Measurements from ENCODE around the gene SRPX2.

SRPX2 gene

GRCh38 chrX:100659431-100660137 lies 15.6 kb downstream of the SRPX2 start:
- no peaks in the 10 kb centered on the region for H4K20me1 ChIP-seq (ENCODE audit: control insufficient read depth, insufficient read depth, low read depth, low read length)
- no peak overlapping the region for H3K27ac ChIP-seq (ENCODE audit: low read depth, low read length)
- H3F3A ChIP-seq (ENCODE audit: control insufficient read depth, insufficient read depth) = no peaks in the 10 kb centered on the region
- H3K27me3 ChIP-seq (ENCODE audit: control insufficient read depth, low read length) = no peaks in the 10 kb centered on the region
- no peaks in the 10 kb centered on the region for H3K9me3 ChIP-seq (ENCODE audit: control insufficient read depth, insufficient read depth, low read length)
- TF ChIP-seq CTCF (IDR thresholded peaks at IDR 0.05; ENCODE audit: low read depth, low read length, poor library complexity, severe bottlenecking) = no peak
- no peak for TF ChIP-seq EZH2phosphoT487 (IDR thresholded peaks at IDR 0.05; ENCODE audit: borderline replicate concordance, low read length)
- no peak overlapping the region for H3K4me2 ChIP-seq (ENCODE audit: low read length)
- H3K36me3 ChIP-seq (ENCODE audit: control insufficient read depth, low read length) = no peaks in the 10 kb centered on the region
- no peaks in the 10 kb centered on the region for H3K4me1 ChIP-seq (ENCODE audit: control insufficient read depth, low read length)
- H3K4me3 ChIP-seq (ENCODE audit: low read length) = no peak overlapping the region
- H3K9me2 ChIP-seq (replicated peaks; ENCODE audit: control insufficient read depth, low read length) = no peaks in the 10 kb centered on the region
- H3K79me2 ChIP-seq (ENCODE audit: control insufficient read depth, low read length) = no peaks in the 10 kb centered on the region

GRCh38 chrX:100662170-100662569 lies 18.2 kb downstream of the SRPX2 start:
- TF ChIP-seq EZH2phosphoT487 (IDR thresholded peaks at IDR 0.05; ENCODE audit: borderline replicate concordance, low read length) (no peak), CTCF (IDR thresholded peaks at IDR 0.05; ENCODE audit: low read depth, low read length, poor library complexity, severe bottlenecking) (no peak)
- H3F3A ChIP-seq (ENCODE audit: control insufficient read depth, insufficient read depth) = no peaks in the 10 kb centered on the region
- H3K4me1 ChIP-seq (ENCODE audit: control insufficient read depth, low read length) = no peaks in the 10 kb centered on the region
- no peak overlapping the region for H3K4me2 ChIP-seq (ENCODE audit: low read length)
- H3K9me2 ChIP-seq (replicated peaks; ENCODE audit: control insufficient read depth, low read length) = no peaks in the 10 kb centered on the region
- H3K4me3 ChIP-seq (ENCODE audit: low read length) = no peak overlapping the region
- no peaks in the 10 kb centered on the region for H3K27me3 ChIP-seq (ENCODE audit: control insufficient read depth, low read length)
- H3K36me3 ChIP-seq (ENCODE audit: control insufficient read depth, low read length) = no peaks in the 10 kb centered on the region
- no peaks in the 10 kb centered on the region for H3K79me2 ChIP-seq (ENCODE audit: control insufficient read depth, low read length)
- no peaks in the 10 kb centered on the region for H3K9me3 ChIP-seq (ENCODE audit: control insufficient read depth, insufficient read depth, low read length)
- no peaks in the 10 kb centered on the region for H4K20me1 ChIP-seq (ENCODE audit: control insufficient read depth, insufficient read depth, low read depth, low read length)
- no peak overlapping the region for H3K27ac ChIP-seq (ENCODE audit: low read depth, low read length)

- no peaks in the 10 kb centered on the region for H3K79me2 ChIP-seq (ENCODE audit: control insufficient read depth, low read length)
- no peaks in the 10 kb centered on the region for H3K4me1 ChIP-seq (ENCODE audit: control insufficient read depth, low read length)
- no peak overlapping the region for H3K4me2 ChIP-seq (ENCODE audit: low read length)
- H3K27me3 ChIP-seq (ENCODE audit: control insufficient read depth, low read length) = no peaks in the 10 kb centered on the region
- H3K4me3 ChIP-seq (ENCODE audit: low read length) = no peak overlapping the region
- no peaks in the 10 kb centered on the region for H3K36me3 ChIP-seq (ENCODE audit: control insufficient read depth, low read length)
- no peaks in the 10 kb centered on the region for H3K9me3 ChIP-seq (ENCODE audit: control insufficient read depth, insufficient read depth, low read length)
- TF ChIP-seq CTCF (IDR thresholded peaks at IDR 0.05; ENCODE audit: low read depth, low read length, poor library complexity, severe bottlenecking) (no peak), EZH2phosphoT487 (IDR thresholded peaks at IDR 0.05; ENCODE audit: borderline replicate concordance, low read length) (no peak)
- no peak overlapping the region for H3K27ac ChIP-seq (ENCODE audit: low read depth, low read length)
- no peaks in the 10 kb centered on the region for H3F3A ChIP-seq (ENCODE audit: control insufficient read depth, insufficient read depth)
- no peaks in the 10 kb centered on the region for H3K9me2 ChIP-seq (replicated peaks; ENCODE audit: control insufficient read depth, low read length)
- H4K20me1 ChIP-seq (ENCODE audit: control insufficient read depth, insufficient read depth, low read depth, low read length) = no peaks in the 10 kb centered on the region
Measured at GRCh38 chrX:100662796-100663195, 18.8 kb downstream of the SRPX2 start.

Measured in DOHH2 (cell line).